GM12891 (cell line): Measurements from ENCODE around the gene GPRIN2.

Source experiments
- POLR2A ChIP-seq: IDR thresholded peaks from 2 replicates; pipeline ENCODE4 v1.6.1; 2011; ENCODE audit warnings: low read depth, low read length, control low read depth
- POLR2AphosphoS5 ChIP-seq: IDR thresholded peaks from 2 replicates; pipeline ENCODE4 v1.6.1; 2011; ENCODE audit warnings: low read depth, low read length, control low read depth
- SPI1 ChIP-seq: IDR thresholded peaks from 2 replicates; pipeline ENCODE4 v1.6.1; 2011; ENCODE audit warnings: low read depth, low read length, control low read depth
- TAF1 ChIP-seq: IDR thresholded peaks from 2 replicates; pipeline ENCODE4 v1.6.1; 2011; ENCODE audit warnings: low read depth, low read length, control low read depth

DNA sequence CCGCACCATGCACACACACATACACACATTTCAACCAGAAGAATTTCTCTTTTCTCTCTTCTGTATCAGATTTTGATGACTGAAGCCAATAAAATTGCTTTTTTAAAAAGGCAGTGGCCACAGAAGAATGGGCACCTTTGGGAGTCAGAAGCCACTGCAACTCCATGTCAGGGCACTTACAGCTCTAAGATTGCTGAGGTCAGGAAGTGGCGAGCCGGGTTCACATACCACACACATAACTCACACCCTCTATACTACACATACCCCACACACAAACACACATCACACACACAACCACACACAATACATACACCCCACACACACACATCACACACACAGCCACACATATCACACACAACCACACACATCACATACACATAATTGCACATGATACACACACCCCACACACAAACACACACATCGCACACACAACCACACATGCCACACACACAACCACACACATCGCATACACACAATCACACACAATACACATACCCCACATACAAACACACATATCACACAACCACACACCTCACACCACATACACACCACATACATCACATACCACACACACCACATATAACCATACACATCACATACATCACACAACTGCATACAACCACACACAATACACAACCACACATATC, 31.2 kb downstream of the GPRIN2 start:
- TF ChIP-seq POLR2A (no peak), POLR2AphosphoS5 (no peak), TAF1 (no peak), SPI1 (no peak)
